ENCODE measurements around the gene GOLGA2. TPM values are rescaled to one million over a fixed set of nuclear protein-coding genes. Genes with fewer than 3 reads are reported as not detected.
A peak's percentile ranks its signal among the peaks of the same experiment; 100 is the strongest.

The GOLGA2 gene
- total RNA-seq, 1 donor from 2014 or later: 25.2 TPM

- H3K4me1 ChIP-seq: no peaks in the 10 kb centered on the region
- H3K79me2 ChIP-seq (ENCODE audit: low read depth): no peaks in the 10 kb centered on the region
- Mint-ChIP-seq H3K36me3 (peaks cover 2% of the 10 kb centered on the region), H3K4me3 (no peak overlapping the region), H3K9me3 (no peaks in the 10 kb centered on the region), H3K4me1 (no peaks in the 10 kb centered on the region), H3K27me3 (ENCODE audit: insufficient read depth, low read depth) (peaks cover 5% of the 10 kb centered on the region), H3K27ac (peak overlapping the region; percentile 24)
- H3K4me2 ChIP-seq: no peak overlapping the region
- H3K36me3 ChIP-seq: no peaks in the 10 kb centered on the region
- no peaks in the 10 kb centered on the region for H3K27me3 ChIP-seq
- no peak overlapping the region for H2AFZ ChIP-seq (replicated peaks)
- no peak for TF ChIP-seq CTCF (IDR thresholded peaks at IDR 0.05)
- no peak for TF ChIP-seq EZH2 (IDR thresholded peaks at IDR 0.05)
- TF ChIP-seq EZH2phosphoT487 (IDR thresholded peaks at IDR 0.05): no peak
- no peaks in the 10 kb centered on the region for H3K9me3 ChIP-seq (ENCODE audit: low read depth)
- H3F3A ChIP-seq (ENCODE audit: low read depth): no peaks in the 10 kb centered on the region
- H3K27ac ChIP-seq: no peak overlapping the region
- no peak for DNase-seq (ENCODE audit: low spot score)
- no peak overlapping the region for H3K4me3 ChIP-seq
- no peaks in the 10 kb centered on the region for H4K20me1 ChIP-seq (ENCODE audit: low read depth)
- H3K9ac ChIP-seq: no peak overlapping the region
Measured at GRCh38 chr9:128304136-128304970, 28.5 kb upstream of the GOLGA2 start.

- Histone ChIP-seq H3K27ac (no peak overlapping the region), H3K9ac (no peak overlapping the region), H3K27me3 (no peaks in the 10 kb centered on the region), H3F3A (ENCODE audit: low read depth) (no peaks in the 10 kb centered on the region), H3K4me1 (no peaks in the 10 kb centered on the region), H3K79me2 (ENCODE audit: low read depth) (no peaks in the 10 kb centered on the region), H3K4me3 (no peak overlapping the region), H2AFZ (replicated peaks) (no peak overlapping the region), H3K9me3 (ENCODE audit: low read depth) (no peaks in the 10 kb centered on the region), H3K36me3 (no peaks in the 10 kb centered on the region), H3K4me2 (no peak overlapping the region), H4K20me1 (ENCODE audit: low read depth) (no peaks in the 10 kb centered on the region)
- no peak overlapping the region for H3K4me3 Mint-ChIP-seq
- H3K36me3 Mint-ChIP-seq: no peaks in the 10 kb centered on the region
- DNase-seq (ENCODE audit: low spot score): no peak
- peaks cover 7% of the 10 kb centered on the region for H3K4me1 Mint-ChIP-seq
- no peak for TF ChIP-seq EZH2 (IDR thresholded peaks at IDR 0.05)
- TF ChIP-seq EZH2phosphoT487 (IDR thresholded peaks at IDR 0.05): no peak
- H3K27me3 Mint-ChIP-seq (ENCODE audit: insufficient read depth, low read depth): peaks cover 3% of the 10 kb centered on the region
- H3K9me3 Mint-ChIP-seq: no peaks in the 10 kb centered on the region
- no peak overlapping the region for H3K27ac Mint-ChIP-seq
Measured at GRCh38 chr9:128298535-128299482, 23.0 kb upstream of the GOLGA2 start.

GRCh38 chr9:128297221-128297773 is 21.5 kb upstream of the GOLGA2 start:
- peak overlapping the region; percentile 33 for H3K27ac Mint-ChIP-seq
- H3K36me3 ChIP-seq: no peaks in the 10 kb centered on the region
- H3K4me2 ChIP-seq: no peak overlapping the region
- no peaks in the 10 kb centered on the region for H3K79me2 ChIP-seq (ENCODE audit: low read depth)
- H4K20me1 ChIP-seq (ENCODE audit: low read depth): no peaks in the 10 kb centered on the region
- H3K4me3 ChIP-seq: no peak overlapping the region
- H3K9me3 ChIP-seq (ENCODE audit: low read depth): no peaks in the 10 kb centered on the region
- H3K4me1 ChIP-seq: no peaks in the 10 kb centered on the region
- H3K27me3 ChIP-seq: no peaks in the 10 kb centered on the region
- no peaks in the 10 kb centered on the region for H3K9me3 Mint-ChIP-seq
- no peak for TF ChIP-seq EZH2 (IDR thresholded peaks at IDR 0.05)
- TF ChIP-seq CTCF (IDR thresholded peaks at IDR 0.05): no peak
- no peak for TF ChIP-seq EZH2phosphoT487 (IDR thresholded peaks at IDR 0.05)
- no peaks in the 10 kb centered on the region for H3F3A ChIP-seq (ENCODE audit: low read depth)
- H2AFZ ChIP-seq (replicated peaks): no peak overlapping the region
- peaks cover 3% of the 10 kb centered on the region for H3K27me3 Mint-ChIP-seq (ENCODE audit: insufficient read depth, low read depth)
- no peak overlapping the region for H3K9ac ChIP-seq
- H3K4me1 Mint-ChIP-seq: peaks cover 7% of the 10 kb centered on the region
- no peak overlapping the region for H3K27ac ChIP-seq
- DNase-seq (ENCODE audit: low spot score): no peak
- no peak overlapping the region for H3K4me3 Mint-ChIP-seq
- H3K36me3 Mint-ChIP-seq: no peaks in the 10 kb centered on the region

Data from neural progenitor cell (in vitro differentiated cells).